NCI-H1092 (cell line): ENCODE results near the gene FAR2.
"Not testable (repeated sequence)": the region's sequence is repeated elsewhere in the genome, so short reads cannot be mapped to it uniquely, and the experiment has no call there.

Experiments used
- DNase-seq: peaks from one replicate; lab custom pipeline; 2025; lab: John Stamatoyannopoulos, UW

FAR2 gene

GRCh38 chr12:29333178-29333577 lies 184.1 kb downstream of the FAR2 start:
- no peak for DNase-seq

- no peak for DNase-seq
Observed at GRCh38 chr12:29334937-29335336, 185.9 kb downstream of the FAR2 start.

DNA sequence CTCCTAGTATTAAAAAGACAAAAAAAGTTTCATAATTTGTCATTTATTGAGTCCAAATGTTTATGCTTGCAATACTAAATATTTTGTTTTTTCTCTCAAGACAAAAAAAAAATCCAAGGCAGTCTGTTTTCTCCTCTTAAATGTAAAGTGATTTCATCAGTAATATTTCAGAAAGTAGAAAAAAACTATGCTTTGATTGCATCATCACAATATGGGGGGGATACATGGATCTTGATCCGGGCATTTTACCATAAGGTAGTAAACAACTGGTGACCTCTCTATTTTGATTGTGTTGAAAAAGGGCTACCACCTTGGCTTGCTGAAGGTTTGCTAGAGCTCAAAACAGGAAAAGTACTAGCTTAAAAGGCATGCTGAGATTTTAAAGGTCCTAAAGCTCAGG lies 188.2 kb downstream of the FAR2 start:
- no peak for DNase-seq

DNA sequence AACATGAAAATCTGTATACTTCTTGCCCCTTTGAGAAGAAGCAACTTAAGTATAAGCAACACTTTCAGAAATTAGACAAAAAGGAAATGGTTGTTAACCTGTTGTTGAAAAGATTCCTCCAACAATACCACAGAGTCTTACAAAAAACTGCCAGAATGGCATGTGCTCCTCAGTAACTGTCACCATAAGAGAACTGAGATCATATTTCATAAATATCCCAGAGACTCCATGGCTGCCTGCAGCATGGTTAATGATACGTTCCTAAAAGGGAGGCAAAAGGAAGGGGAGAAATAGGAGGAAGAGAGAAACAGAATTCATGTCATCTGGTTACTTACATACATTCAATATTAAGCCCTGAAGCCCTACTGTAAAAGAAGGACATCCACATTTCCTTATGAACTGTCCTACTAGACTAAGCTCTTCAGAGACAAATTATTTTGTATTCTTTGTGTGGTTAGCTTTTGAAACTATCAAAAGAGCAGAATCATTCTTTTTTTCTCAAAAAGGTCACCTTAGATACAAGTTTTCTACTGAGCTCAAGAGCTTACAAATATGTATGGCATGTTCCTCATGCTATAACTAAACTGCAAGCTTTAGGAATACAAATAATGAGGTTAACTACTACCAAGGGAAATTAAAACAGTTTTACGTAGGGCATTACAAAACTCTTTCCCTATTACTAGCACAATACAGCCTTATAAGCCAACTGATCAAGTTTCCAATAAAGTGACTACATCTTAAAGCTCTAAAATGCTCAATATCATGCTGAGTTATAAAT lies 194.1 kb downstream of the FAR2 start:
- DNase-seq, result no peak

- DNase-seq, result no peak
Observed at GRCh38 chr12:29346769-29347421, 197.8 kb downstream of the FAR2 start.

DNA sequence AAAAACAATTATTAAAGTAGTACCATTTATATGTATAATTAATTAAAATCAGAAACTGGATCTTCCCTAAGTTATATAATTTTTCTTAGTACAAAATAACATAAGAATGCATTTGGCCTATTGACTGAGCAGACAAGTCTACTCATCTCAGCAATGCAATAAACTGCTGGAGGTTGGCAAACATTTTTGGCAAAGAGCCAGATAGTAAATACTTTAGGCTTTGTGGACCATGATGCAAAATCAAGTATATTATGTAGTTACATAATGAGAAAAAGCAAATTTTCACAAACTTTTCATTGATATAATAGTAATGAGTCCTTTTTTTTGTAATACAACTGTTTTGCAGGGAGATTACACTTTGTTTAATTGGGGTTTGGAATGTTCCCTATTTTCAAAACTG lies 201.0 kb downstream of the FAR2 start:
- DNase-seq, result no peak

DNA sequence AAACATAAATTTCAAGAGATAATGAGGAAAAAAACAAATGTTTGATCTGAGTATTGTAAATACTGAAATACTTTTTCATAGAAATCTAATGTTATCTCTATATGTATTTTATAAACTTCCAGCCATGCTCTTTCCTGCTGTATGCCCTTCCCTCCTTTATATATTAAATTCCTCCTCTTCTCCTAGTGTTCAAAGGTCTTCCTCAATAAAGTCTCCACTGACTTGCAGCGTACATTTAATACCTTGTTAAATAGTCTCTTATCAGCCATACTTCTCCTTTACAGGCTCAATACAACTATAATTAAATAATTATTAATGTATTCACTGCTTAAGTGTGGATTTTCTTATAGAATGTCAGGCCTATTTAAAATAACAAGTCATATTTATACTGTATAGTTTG lies 205.9 kb downstream of the FAR2 start:
- DNase-seq, result no peak

DNA sequence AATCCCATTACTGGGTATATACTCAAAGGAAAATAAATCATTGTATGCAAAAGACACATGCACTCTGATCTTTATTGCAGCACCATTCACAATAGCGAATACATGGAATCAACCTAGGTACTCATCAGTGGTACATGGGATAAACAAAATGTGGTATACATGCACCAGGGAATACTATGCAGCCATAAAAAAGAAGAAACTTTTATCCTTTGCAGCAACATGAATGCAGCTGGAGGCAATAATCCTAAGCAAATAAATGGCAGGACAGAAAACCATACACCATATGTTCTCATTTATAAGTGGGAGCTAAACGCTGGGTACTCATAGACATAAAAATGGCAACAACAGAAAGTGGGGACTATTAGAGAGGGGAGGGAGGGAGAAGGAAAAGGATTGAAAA lies 216.0 kb downstream of the FAR2 start:
- DNase-seq, result no peak

DNA sequence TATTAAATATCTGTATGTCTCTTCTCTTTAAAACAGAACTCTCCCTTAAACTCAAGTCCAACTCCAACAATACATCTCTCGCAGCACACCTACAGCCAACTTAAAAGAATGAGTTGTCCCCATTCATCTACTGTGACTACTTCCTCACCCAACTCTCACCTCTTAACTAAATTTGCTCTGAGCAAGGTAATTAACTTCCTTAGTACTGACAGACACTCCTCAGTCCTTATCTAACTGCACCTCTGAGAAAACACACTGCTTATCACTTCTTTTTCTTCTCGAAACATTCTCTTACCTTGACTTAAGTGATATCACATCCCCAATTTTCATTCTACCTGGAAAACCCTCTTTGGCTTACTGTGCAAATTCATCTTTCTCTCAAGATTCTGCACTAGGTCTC lies 224.9 kb downstream of the FAR2 start:
- DNase-seq, result no peak

- DNase-seq, result no peak
Observed at GRCh38 chr12:29374913-29375312, 225.8 kb downstream of the FAR2 start.

GRCh38 chr12:29376118-29376517 lies 227.0 kb downstream of the FAR2 start:
- no peak for DNase-seq

DNA sequence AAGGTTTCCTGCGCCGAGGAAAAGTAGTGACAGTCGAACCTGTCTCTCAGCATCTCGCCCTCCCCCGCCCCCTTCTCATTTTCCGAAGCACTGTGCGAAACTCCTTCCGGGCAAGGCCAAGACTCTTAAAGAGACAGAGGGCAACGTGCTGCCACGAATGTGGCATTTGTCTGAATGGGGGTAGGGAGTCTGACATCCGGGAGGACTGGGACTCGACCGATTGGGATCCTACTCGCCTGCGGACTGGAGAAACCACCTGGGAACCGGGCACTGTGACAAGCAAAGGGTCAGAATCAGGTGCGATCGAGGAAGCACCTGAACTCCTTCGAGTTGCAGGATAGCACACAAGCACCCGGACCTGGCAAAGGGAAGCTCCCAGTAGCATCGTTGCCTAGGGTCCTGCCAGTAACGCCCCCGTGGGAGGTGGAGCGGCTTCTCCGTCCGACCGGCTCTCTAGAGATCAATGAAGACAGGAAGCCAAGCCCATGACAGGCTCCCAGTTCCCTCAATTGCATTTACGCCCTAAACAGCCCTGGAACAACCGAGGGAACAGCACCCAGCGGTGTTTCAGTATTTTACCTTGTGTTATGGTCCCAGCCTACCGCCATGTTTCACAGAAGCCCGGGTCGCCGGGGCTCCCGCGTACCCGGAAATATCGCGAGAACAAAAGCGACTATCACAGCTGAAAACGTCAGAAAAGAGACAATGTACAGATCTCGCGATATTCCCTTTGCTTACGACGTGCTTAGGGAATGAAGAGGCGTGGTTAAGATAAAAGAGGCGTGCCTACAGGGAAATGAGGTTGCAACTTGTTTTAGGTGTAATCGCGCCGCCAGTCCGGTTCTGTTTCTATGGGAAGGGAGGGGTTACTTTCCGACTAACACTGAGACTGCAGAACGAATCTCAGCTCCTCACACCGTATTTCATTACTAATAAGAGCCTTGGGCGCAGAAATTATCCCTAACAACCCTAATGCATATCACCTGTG lies 231.8 kb downstream of the FAR2 start, which contains the start of gene ERGIC2:
TSS of gene ERGIC2 (minus strand) at position 637 of the 988 bp plus-strand sequence. CDS start 9,539 bp downstream, outside the sequence.
- DNase-seq, result peak; percentile 98

DNA sequence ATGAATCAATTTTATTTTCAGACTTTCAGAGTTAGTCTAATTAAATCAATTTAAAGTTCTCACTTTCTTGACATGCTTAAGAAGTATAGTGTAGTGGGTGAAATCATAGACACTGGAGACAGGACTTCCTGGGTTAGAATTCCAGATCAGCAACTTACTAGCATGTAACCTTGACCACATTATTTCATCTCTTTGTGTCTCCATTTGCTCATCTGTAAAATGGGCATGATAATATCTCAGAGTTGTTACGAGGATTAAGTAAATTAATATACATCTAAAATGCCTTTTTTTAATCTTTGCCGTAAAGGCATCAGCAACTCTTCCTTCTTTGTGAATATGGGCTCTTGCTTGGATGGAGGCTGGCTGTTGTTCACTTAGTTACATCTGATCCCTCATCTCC lies 233.2 kb downstream of the FAR2 start:
- no peak for DNase-seq

DNA sequence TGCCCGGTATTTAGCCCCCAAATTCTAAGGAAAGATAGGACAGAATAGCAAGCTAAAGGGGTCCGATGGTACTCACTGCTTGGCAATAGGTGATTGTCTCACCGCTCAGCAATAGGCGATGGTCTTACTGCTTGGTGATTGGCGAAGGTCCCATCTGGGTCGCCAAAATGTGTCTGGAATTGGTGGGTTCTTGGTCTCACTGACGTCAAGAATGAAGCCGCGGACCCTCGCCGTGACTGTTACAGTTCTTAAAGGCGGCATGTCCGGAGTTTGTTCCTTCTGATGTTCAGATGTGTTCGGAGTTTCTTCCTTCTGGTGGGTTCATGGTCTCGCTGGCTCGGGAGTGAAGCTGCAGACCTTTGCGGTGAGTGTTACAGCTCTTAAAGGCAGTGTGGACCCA lies 236.1 kb downstream of the FAR2 start:
- not testable (repeated sequence) for DNase-seq
